ENCODE measurements around the gene PREB.

DNA sequence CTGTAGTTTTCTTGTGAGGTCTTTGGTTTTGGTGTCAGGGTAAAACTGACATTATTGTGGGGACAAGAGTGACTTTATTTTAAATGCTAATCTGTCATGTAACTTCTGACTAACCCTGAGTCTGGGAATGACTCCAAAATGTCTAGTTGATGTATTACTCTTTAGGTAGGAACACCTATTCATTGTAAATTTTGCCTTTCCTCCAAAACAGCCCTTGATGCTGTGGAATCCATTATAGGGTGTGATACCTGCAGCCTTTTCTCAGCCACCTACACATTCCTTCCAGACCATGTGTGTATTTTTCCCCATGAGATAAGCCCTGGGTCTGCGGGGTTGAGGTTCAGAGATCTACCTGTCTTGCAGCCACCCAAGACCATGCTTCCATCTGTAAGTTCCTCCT, 8.8 kb upstream of the PREB start:
- TF ChIP-seq, protein P1, sequence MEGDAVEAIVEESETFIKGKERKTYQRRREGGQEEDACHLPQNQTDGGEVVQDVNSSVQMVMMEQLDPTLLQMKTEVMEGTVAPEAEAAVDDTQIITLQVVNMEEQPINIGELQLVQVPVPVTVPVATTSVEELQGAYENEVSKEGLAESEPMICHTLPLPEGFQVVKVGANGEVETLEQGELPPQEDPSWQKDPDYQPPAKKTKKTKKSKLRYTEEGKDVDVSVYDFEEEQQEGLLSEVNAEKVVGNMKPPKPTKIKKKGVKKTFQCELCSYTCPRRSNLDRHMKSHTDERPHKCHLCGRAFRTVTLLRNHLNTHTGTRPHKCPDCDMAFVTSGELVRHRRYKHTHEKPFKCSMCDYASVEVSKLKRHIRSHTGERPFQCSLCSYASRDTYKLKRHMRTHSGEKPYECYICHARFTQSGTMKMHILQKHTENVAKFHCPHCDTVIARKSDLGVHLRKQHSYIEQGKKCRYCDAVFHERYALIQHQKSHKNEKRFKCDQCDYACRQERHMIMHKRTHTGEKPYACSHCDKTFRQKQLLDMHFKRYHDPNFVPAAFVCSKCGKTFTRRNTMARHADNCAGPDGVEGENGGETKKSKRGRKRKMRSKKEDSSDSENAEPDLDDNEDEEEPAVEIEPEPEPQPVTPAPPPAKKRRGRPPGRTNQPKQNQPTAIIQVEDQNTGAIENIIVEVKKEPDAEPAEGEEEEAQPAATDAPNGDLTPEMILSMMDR (IDR thresholded peaks at IDR 0.05; ENCODE audit: low read depth, low read length, poor library complexity, severe bottlenecking) = no peak
- no peak for TF ChIP-seq EZH2phosphoT487 (IDR thresholded peaks at IDR 0.05; ENCODE audit: borderline replicate concordance, low read length)
